Astrocyte of the cerebellum (primary cell): ENCODE measurements around the gene MYO18A.

Source experiments
- DNase-seq: peaks from one replicate; pipeline ENCODE4 v3.0.0-alpha.2; 2011; ENCODE audit warnings: low read depth
- H3K4me3 ChIP-seq: 2 replicates; pipeline ENCODE4 v1.5.1; 2011; ENCODE audit warnings: mild to moderate bottlenecking, low read depth, low read length, moderate library complexity
- CTCF ChIP-seq: IDR thresholded peaks from 2 replicates; pipeline ENCODE4 v1.5.1; 2012; ENCODE audit warnings: low read length, low read depth, moderate library complexity, mild to moderate bottlenecking; ENCODE audit errors: missing control alignments
- in situ Hi-C: cut with HindIII; loops from 2 replicates; pipeline ENCODE4 v1.10.0; 2017; ENCODE audit warnings: low sequenced_read_pairs

The MYO18A gene

GRCh38 chr17:29102046-29102445, 78.2 kb downstream of the MYO18A start:
- in situ Hi-C loops, result no loop called here
- TF ChIP-seq CTCF, result no peak
- H3K4me3 ChIP-seq, result no peak overlapping the region
- no peak for DNase-seq

GRCh38 chr17:29100296-29100695, 79.9 kb downstream of the MYO18A start:
- no peak for TF ChIP-seq CTCF
- in situ Hi-C loops, result no loop called here
- no peak overlapping the region for H3K4me3 ChIP-seq
- DNase-seq, result no peak

- no peak for DNase-seq
- TF ChIP-seq CTCF, result no peak
- in situ Hi-C loops, result no loop called here
- no peak overlapping the region for H3K4me3 ChIP-seq
These were observed 80.7 kb downstream of the MYO18A start for GRCh38 chr17:29099527-29099926.

GRCh38 chr17:29096094-29096493, 84.1 kb downstream of the MYO18A start:
- TF ChIP-seq CTCF, result no peak
- in situ Hi-C loops, result no loop called here
- DNase-seq, result no peak
- no peak overlapping the region for H3K4me3 ChIP-seq

GRCh38 chr17:29095439-29095838, 84.8 kb downstream of the MYO18A start:
- in situ Hi-C loops, result no loop called here
- TF ChIP-seq CTCF, result no peak
- DNase-seq, result no peak

GRCh38 chr17:29094101-29094708, 86.0 kb downstream of the MYO18A start:
- TF ChIP-seq CTCF, result no peak
- in situ Hi-C loops, result no loop called here
- no peak for DNase-seq
- H3K4me3 ChIP-seq, result no peak overlapping the region

More at GRCh38 chr17:29095439-29095838, 84.8 kb downstream of the MYO18A start:
- H3K4me3 ChIP-seq, result no peak overlapping the region
